ENCODE data around the gene SPIB. TPM values are rescaled to one million over a fixed set of nuclear protein-coding genes. Genes with fewer than 3 reads are reported as not detected.

SPIB gene
- total and polyA plus RNA-seq, 4 donors, result 0.09 to 5.0 (median 0.36) TPM

DNA sequence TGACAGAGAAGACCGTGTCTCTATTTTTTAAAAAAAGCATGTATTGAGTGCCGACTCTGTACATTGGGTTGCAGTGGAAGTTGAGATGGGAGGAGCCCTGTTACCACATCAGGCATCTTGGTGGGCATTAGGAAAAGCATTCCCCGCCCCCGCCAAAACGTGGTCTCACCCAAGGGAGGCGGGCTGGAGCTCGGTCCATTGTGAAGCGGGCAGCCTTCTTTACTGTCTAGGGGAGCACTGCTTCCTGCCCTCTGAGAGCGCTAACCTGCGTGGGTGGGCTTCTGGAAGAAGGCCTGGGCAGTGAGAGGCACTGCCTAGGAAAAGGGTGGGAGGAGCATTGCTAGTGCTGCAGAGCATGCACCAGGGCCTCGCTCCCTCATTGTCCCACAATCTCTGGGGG is 38.6 kb upstream of the SPIB start:
- peaks cover 15 to 49% (median 26%) of the 10 kb centered on the region in 4 donors for H3K36me3 ChIP-seq (ENCODE audit: control insufficient read depth in 4 of 4, insufficient read depth in 3 of 4, low read depth in 1 of 4, low read length in 3 of 4)

DNA sequence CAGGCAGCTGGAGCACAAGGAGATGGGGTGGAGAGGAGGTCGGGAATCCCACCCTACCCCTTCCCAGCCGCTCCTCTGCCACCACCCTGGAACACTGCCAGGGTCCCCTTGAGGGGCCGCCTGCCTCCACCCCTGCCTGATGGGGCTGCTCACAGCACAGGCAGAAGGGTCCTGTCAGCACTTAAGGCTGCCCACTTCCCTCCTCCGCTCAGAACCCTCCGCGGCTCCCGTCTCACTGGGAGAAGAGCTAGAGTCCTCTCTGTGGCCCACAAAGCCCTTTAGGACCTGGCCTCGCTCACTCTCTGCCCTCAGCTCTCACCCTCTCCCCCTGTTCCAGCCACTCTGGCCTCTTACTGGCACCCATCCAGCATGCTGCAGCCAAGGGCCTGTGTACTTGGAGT is 38.0 kb upstream of the SPIB start:
- H3K4me1 ChIP-seq (ENCODE audit: control insufficient read depth in 4 of 4, insufficient read depth in 4 of 4, low read length in 3 of 4), result peaks cover 0 to 12% (median 11%) of the 10 kb centered on the region in 4 donors
- 90% methylated on average over 8 of the region's 8 CpGs for WGBS
- H3K4me3 ChIP-seq (ENCODE audit: low read depth in 1 of 3, low read length in 3 of 3), result no peak overlapping the region
- TF ChIP-seq NR2F2 (IDR thresholded peaks at IDR 0.05) (no peak), TAF1 (conservative IDR thresholded peaks at IDR 0.05) (no peak), FOXA2 (IDR thresholded peaks at IDR 0.05) (no peak), EGR1 (IDR thresholded peaks at IDR 0.05; ENCODE audit: low read depth in 2 of 2) (no peak), FOXA1 (IDR thresholded peaks at IDR 0.05) (no peak)
- TF ChIP-seq, protein P1, sequence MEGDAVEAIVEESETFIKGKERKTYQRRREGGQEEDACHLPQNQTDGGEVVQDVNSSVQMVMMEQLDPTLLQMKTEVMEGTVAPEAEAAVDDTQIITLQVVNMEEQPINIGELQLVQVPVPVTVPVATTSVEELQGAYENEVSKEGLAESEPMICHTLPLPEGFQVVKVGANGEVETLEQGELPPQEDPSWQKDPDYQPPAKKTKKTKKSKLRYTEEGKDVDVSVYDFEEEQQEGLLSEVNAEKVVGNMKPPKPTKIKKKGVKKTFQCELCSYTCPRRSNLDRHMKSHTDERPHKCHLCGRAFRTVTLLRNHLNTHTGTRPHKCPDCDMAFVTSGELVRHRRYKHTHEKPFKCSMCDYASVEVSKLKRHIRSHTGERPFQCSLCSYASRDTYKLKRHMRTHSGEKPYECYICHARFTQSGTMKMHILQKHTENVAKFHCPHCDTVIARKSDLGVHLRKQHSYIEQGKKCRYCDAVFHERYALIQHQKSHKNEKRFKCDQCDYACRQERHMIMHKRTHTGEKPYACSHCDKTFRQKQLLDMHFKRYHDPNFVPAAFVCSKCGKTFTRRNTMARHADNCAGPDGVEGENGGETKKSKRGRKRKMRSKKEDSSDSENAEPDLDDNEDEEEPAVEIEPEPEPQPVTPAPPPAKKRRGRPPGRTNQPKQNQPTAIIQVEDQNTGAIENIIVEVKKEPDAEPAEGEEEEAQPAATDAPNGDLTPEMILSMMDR (IDR thresholded peaks at IDR 0.05; ENCODE audit: low read depth, low read length, missing input control), result no peak
- TF ChIP-seq, protein P2, sequence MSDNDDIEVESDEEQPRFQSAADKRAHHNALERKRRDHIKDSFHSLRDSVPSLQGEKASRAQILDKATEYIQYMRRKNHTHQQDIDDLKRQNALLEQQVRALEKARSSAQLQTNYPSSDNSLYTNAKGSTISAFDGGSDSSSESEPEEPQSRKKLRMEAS (IDR thresholded peaks at IDR 0.05), result no peak
- TF ChIP-seq, protein P3, sequence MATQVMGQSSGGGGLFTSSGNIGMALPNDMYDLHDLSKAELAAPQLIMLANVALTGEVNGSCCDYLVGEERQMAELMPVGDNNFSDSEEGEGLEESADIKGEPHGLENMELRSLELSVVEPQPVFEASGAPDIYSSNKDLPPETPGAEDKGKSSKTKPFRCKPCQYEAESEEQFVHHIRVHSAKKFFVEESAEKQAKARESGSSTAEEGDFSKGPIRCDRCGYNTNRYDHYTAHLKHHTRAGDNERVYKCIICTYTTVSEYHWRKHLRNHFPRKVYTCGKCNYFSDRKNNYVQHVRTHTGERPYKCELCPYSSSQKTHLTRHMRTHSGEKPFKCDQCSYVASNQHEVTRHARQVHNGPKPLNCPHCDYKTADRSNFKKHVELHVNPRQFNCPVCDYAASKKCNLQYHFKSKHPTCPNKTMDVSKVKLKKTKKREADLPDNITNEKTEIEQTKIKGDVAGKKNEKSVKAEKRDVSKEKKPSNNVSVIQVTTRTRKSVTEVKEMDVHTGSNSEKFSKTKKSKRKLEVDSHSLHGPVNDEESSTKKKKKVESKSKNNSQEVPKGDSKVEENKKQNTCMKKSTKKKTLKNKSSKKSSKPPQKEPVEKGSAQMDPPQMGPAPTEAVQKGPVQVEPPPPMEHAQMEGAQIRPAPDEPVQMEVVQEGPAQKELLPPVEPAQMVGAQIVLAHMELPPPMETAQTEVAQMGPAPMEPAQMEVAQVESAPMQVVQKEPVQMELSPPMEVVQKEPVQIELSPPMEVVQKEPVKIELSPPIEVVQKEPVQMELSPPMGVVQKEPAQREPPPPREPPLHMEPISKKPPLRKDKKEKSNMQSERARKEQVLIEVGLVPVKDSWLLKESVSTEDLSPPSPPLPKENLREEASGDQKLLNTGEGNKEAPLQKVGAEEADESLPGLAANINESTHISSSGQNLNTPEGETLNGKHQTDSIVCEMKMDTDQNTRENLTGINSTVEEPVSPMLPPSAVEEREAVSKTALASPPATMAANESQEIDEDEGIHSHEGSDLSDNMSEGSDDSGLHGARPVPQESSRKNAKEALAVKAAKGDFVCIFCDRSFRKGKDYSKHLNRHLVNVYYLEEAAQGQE (IDR thresholded peaks at IDR 0.05), result no peak
- no peak overlapping the region for H3K27ac ChIP-seq (ENCODE audit: low read depth in 1 of 2, low read length in 2 of 2)
- no peaks in the 10 kb centered on the region for H3K9me3 ChIP-seq (ENCODE audit: control insufficient read depth in 4 of 4, low read length in 3 of 4)
- no peak overlapping the region for H3K9ac ChIP-seq (ENCODE audit: low read depth in 1 of 2, low read length in 2 of 2)
- H3K27me3 ChIP-seq (ENCODE audit: control insufficient read depth in 4 of 4, insufficient read depth in 4 of 4, low read length in 3 of 4), result no peaks in the 10 kb centered on the region
- H3K36me3 ChIP-seq (ENCODE audit: control insufficient read depth in 4 of 4, insufficient read depth in 3 of 4, low read depth in 1 of 4, low read length in 3 of 4), result peaks cover 15 to 49% (median 26%) of the 10 kb centered on the region in 4 donors
- peak; percentile 46 for DNase-seq (ENCODE audit: low spot score)

More for the DNA sequence above, 38.6 kb upstream of the SPIB start:
- Histone ChIP-seq H3K4me1 (ENCODE audit: control insufficient read depth in 4 of 4, insufficient read depth in 4 of 4, low read length in 3 of 4) (peaks cover 0 to 10% (median 10%) of the 10 kb centered on the region in 4 donors), H3K4me3 (ENCODE audit: low read depth in 1 of 3, low read length in 3 of 3) (no peak overlapping the region), H3K9ac (ENCODE audit: low read depth in 1 of 2, low read length in 2 of 2) (no peak overlapping the region), H3K27ac (ENCODE audit: low read depth in 1 of 2, low read length in 2 of 2) (no peak overlapping the region), H3K9me3 (ENCODE audit: control insufficient read depth in 4 of 4, low read length in 3 of 4) (no peaks in the 10 kb centered on the region), H3K27me3 (ENCODE audit: control insufficient read depth in 4 of 4, insufficient read depth in 4 of 4, low read length in 3 of 4) (no peaks in the 10 kb centered on the region)
- no peak for DNase-seq (ENCODE audit: low spot score)
- TF ChIP-seq HNF4G (IDR thresholded peaks at IDR 0.05) (no peak), NR2F2 (IDR thresholded peaks at IDR 0.05) (no peak), HNF4A (conservative IDR thresholded peaks at IDR 0.05) (no peak), JUND (IDR thresholded peaks at IDR 0.05) (no peak), RAD21 (IDR thresholded peaks at IDR 0.05) (no peak), RXRA (IDR thresholded peaks at IDR 0.05) (no peak), FOXA2 (IDR thresholded peaks at IDR 0.05) (no peak), YY1 (IDR thresholded peaks at IDR 0.05) (no peak), FOXA1 (IDR thresholded peaks at IDR 0.05) (no peak), SP1 (IDR thresholded peaks at IDR 0.05) (no peak)
- TF ChIP-seq, protein P1 (IDR thresholded peaks at IDR 0.05; ENCODE audit: low read depth, low read length, missing input control), result no peak
- TF ChIP-seq, protein P2 (IDR thresholded peaks at IDR 0.05), result no peak
- TF ChIP-seq, protein P4, sequence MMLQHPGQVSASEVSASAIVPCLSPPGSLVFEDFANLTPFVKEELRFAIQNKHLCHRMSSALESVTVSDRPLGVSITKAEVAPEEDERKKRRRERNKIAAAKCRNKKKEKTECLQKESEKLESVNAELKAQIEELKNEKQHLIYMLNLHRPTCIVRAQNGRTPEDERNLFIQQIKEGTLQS (IDR thresholded peaks at IDR 0.05), result no peak
- WGBS, result 90% methylated on average over 11 of the region's 11 CpGs

All from liver (tissue), 9 donors.